ENCODE data around the gene PABPC1L. TPM values are rescaled to one million over a fixed set of nuclear protein-coding genes. Genes with fewer than 3 reads are reported as not detected.

Gene PABPC1L
- total and polyA plus RNA-seq, 2 of the 13 experiments (the other 11 are each of a cell fraction or from before 2014, with no cell fraction given), result 30.8 to 252 TPM

GRCh38 chr20:44960103-44960852 lies 50.4 kb downstream of the PABPC1L start, which contains the start of gene TOMM34 (continued):
- TF ChIP-seq ZNF33A (CRISPR knock-in tag; IDR thresholded peaks at IDR 0.05; ENCODE audit: borderline replicate concordance), result peak; percentile 89; the same call in 1 of the 2 replicates
- TF ChIP-seq ZFY (CRISPR knock-in tag; IDR thresholded peaks at IDR 0.05), result peak; percentile 99
- peak; percentile 99 for TF ChIP-seq KLF11 (CRISPR knock-in tag; IDR thresholded peaks at IDR 0.05)
- no peak for TF ChIP-seq PAWR (CRISPR knock-in tag; IDR thresholded peaks at IDR 0.05; ENCODE audit: borderline replicate concordance)
- TF ChIP-seq PHB2 (IDR thresholded peaks at IDR 0.05; ENCODE audit: partially characterized antibody), result no peak
- TF ChIP-seq ZNF274 (CRISPR knock-in tag; IDR thresholded peaks at IDR 0.05), result peak; percentile 99
- no peak; the same call in 1 of the 2 replicates for TF ChIP-seq ZNF557 (CRISPR knock-in tag; IDR thresholded peaks at IDR 0.05)
- no peak; the same call in 1 of the 2 replicates for TF ChIP-seq FUBP1 (CRISPR knock-in tag; IDR thresholded peaks at IDR 0.05; ENCODE audit: borderline replicate concordance)
- TF ChIP-seq ZNF121 (CRISPR knock-in tag; IDR thresholded peaks at IDR 0.05), result peak; percentile 62
- no peak for TF ChIP-seq SOX13 (IDR thresholded peaks at IDR 0.05)
- TF ChIP-seq SOX13 (CRISPR knock-in tag; conservative IDR thresholded peaks at IDR 0.05 in 1 of 2, IDR thresholded peaks at IDR 0.05 in 1 of 2), result peak in 1 of 2 experiments; percentile 56; a peak in 1 of 4 replicates
- TF ChIP-seq ZNF792 (CRISPR knock-in tag; IDR thresholded peaks at IDR 0.05), result peak; percentile 93; the same call in 1 of the 2 replicates
- TF ChIP-seq ZNF704 (CRISPR knock-in tag; IDR thresholded peaks at IDR 0.05; ENCODE audit: borderline replicate concordance), result peak; percentile 96
- peak; percentile 77 for TF ChIP-seq STAT6 (CRISPR knock-in tag; IDR thresholded peaks at IDR 0.05; ENCODE audit: borderline replicate concordance)
- TF ChIP-seq TRIM22 (IDR thresholded peaks at IDR 0.05), result no peak
- TF ChIP-seq HIC2 (CRISPR knock-in tag; IDR thresholded peaks at IDR 0.05; ENCODE audit: low read depth), result peak; percentile 72; the same call in 1 of the 2 replicates
- peak; percentile 57; the same call in 1 of the 2 replicates for TF ChIP-seq KDM5A (IDR thresholded peaks at IDR 0.05; ENCODE audit: borderline replicate concordance, low read length)
- TF ChIP-seq LCORL (IDR thresholded peaks at IDR 0.05), result no peak
- peak; percentile 93 for TF ChIP-seq LCORL (CRISPR knock-in tag; IDR thresholded peaks at IDR 0.05)
- TF ChIP-seq KDM4B (CRISPR knock-in tag; IDR thresholded peaks at IDR 0.05), result 0 out of 2 replicates have a peak, but pooled peaks have one; percentile 75
- peak; percentile 100 for TF ChIP-seq NRL (CRISPR knock-in tag; IDR thresholded peaks at IDR 0.05; ENCODE audit: borderline replicate concordance)

Measured in HepG2 (cell line).